K562 (cell line): ENCODE results near the gene RGS9BP. TPM values are rescaled to one million over a fixed set of nuclear protein-coding genes. Genes with fewer than 3 reads are reported as not detected.

Source experiments
- ATAC-seq: fragments of 200-7000 bp; cut with Tn5 transposase; 3 replicates; pipeline ENCODE4 v1.9.1; 2020; ENCODE audit warnings: moderate library complexity
- BruUV-seq: library from RNA; stranded (reverse); fragments of 400-500 nt; replicated peaks from 2 replicates; lab custom pipeline; 2021; lab: Mats Ljungman, UMichigan
- CTCF ChIA-PET: fragments of 300-600 bp; formaldehyde crosslinking; extraction: SDS; loops from one replicate; lab custom pipeline; 2021; ENCODE audit warnings: low intra/inter-chr PET ratio; lab: Yijun Ruan, JAX
- POLR2A ChIA-PET: fragments of 300-600, 350-650 bp; sonication (Branson Sonifier 250); formaldehyde crosslinking; extraction: SDS; loops from one replicate; lab custom pipeline; 2021; ENCODE audit warnings: antibody characterized with exemption, inconsistent platforms; lab: Yijun Ruan, JAX
- DNase-seq, 4 experiments: peaks; one replicate each; pipeline versions ENCODE4 v3.0.0 to v3.0.0-alpha.2; 2011 to 2018; ENCODE audit warnings: low spot score in 3 of 4, mixed read lengths in 3 of 4; ENCODE audit errors: extremely low read depth in 1 of 4
- FAIRE-seq: peaks from 2 replicates; lab custom pipeline; 2011; peaks lifted over from hg19 to GRCh38; lab: Jason Lieb, UNC
- H2AFZ ChIP-seq: 2 replicates; pipeline ENCODE4 v1.6.0; 2011; ENCODE audit warnings: low read depth, low read length, control low read depth, inconsistent platforms
- H3K27ac ChIP-seq: fragments of 200-600 bp; 3 replicates; pipeline ENCODE4 v1.8.0; 2011; ENCODE audit warnings: low read depth, mild to moderate bottlenecking, control low read depth, inconsistent platforms, low read length, moderate library complexity, mixed read lengths; ENCODE audit errors: extremely low read depth
- H3K27me3 ChIP-seq, 2 experiments: fragments of 300-600 bp in 1 of 2; 2 replicates in 1 of 2; 3 replicates in 1 of 2; pipeline versions ENCODE4 v1.6.0 to v1.8.0; 2011; ENCODE audit warnings: inconsistent platforms in 2 of 2, low read length in 2 of 2, mild to moderate bottlenecking in 1 of 2, mixed read lengths in 1 of 2, moderate library complexity in 1 of 2; ENCODE audit not compliant: control insufficient read depth in 2 of 2, insufficient read depth in 2 of 2
- H3K36me3 ChIP-seq: fragments of 300-600 bp; 3 replicates; pipeline ENCODE4 v1.8.0; 2011; ENCODE audit warnings: mild to moderate bottlenecking, low read length, inconsistent platforms; ENCODE audit not compliant: control insufficient read depth, insufficient read depth
- H3K4me1 ChIP-seq, 2 experiments: fragments of 200-600 bp in 1 of 2; replicated peaks in 1 of 2; 2 replicates in 1 of 2; 3 replicates in 1 of 2; pipeline versions ENCODE4 v1.5.1 to v1.8.0; 2011; ENCODE audit warnings: inconsistent platforms in 2 of 2, low read length in 2 of 2, mild to moderate bottlenecking in 1 of 2, mixed read lengths in 1 of 2, moderate library complexity in 1 of 2; ENCODE audit not compliant: control insufficient read depth in 2 of 2, insufficient read depth in 2 of 2
- H3K4me2 ChIP-seq: 2 replicates; pipeline ENCODE4 v1.6.1; 2011; ENCODE audit warnings: low read length, control low read depth, inconsistent platforms, mixed read lengths; ENCODE audit not compliant: insufficient read depth
- H3K4me3 ChIP-seq: fragments of 200-600 bp; sonication (generic), shearing (Covaris generic); 2 replicates; pipeline ENCODE4 v1.5.1; 2016; ENCODE audit warnings: control low read depth, inconsistent platforms
- H3K79me2 ChIP-seq: fragments of 200-600 bp; 3 replicates; pipeline ENCODE4 v1.8.0; 2011; ENCODE audit warnings: low read length, inconsistent platforms; ENCODE audit not compliant: control insufficient read depth, insufficient read depth
- H3K9ac ChIP-seq, 2 experiments: 2 replicates each; pipeline versions ENCODE4 v1.6.0 to v1.6.1; 2011; ENCODE audit warnings: low read depth in 2 of 2, low read length in 2 of 2, control low read depth in 1 of 2, inconsistent platforms in 1 of 2, mild to moderate bottlenecking in 1 of 2, mixed read lengths in 1 of 2; ENCODE audit not compliant: insufficient read depth in 1 of 2
- H3K9me1 ChIP-seq: one replicate; pipeline ENCODE4 v1.6.0; 2011; ENCODE audit warnings: inconsistent platforms, mild to moderate bottlenecking, low read length, moderate library complexity; ENCODE audit not compliant: control insufficient read depth, insufficient read depth
- H3K9me3 ChIP-seq: replicated peaks from 2 replicates; pipeline ENCODE4 v1.5.1; 2011; ENCODE audit warnings: low read depth, low read length, inconsistent platforms; ENCODE audit not compliant: control insufficient read depth, insufficient read depth
- H4K20me1 ChIP-seq: replicated peaks from 2 replicates; pipeline ENCODE4 v1.6.1; 2011; ENCODE audit warnings: low read length, inconsistent platforms, mixed read lengths; ENCODE audit not compliant: control insufficient read depth, insufficient read depth
- KDM2B ChIP-seq: fragments of 250-450 bp; sonication (Bioruptor Pico); IDR thresholded peaks from 2 replicates; pipeline ENCODE4 v1.8.0; 2021; ENCODE audit warnings: mild to moderate bottlenecking, moderate library complexity
- PHB ChIP-seq: fragments of 250-450 bp; sonication (Bioruptor Pico); IDR thresholded peaks from 2 replicates; pipeline ENCODE4 v1.5.0; 2021
- ZBTB33 ChIP-seq: sonication (generic); formaldehyde crosslinking; IDR thresholded peaks from 2 replicates; pipeline ENCODE4 v1.8.1; 2023; ENCODE audit warnings: mild to moderate bottlenecking, missing genetic modification reagents
- WGBS: fragments of 100-300 bp; shearing (Covaris generic); methylation state at CpG from one replicate; pipeline ENCODE4 v1.1.6; 2016; ENCODE audit warnings: low coverage, mixed read lengths; ENCODE audit not compliant: insufficient coverage; ENCODE audit errors: missing lambda C conversion rate; 5-methylcytosine and 5-hydroxymethylcytosine counted together
- in situ Hi-C: fragments of 300-500 bp; cut with MboI; formaldehyde crosslinking; loops from 4 replicates; pipeline ENCODE4 v1.15.0; 2018; ENCODE audit warnings: inconsistent platforms, mixed read lengths
- intact Hi-C: fragments of 100-400 bp; cut with micrococcal nuclease; formaldehyde crosslinking; loops from 2 replicates; pipeline ENCODE4 v1.14.2; 2022
- polyA plus RNA-seq, 8 experiments: library from polyadenylated mRNA; depleted of rRNA in 4 of 8; stranded (reverse) in 5 of 8; unstranded in 3 of 8; fragments of >200 nt; fragmentation: Nextera tagmentation in 2 of 8; fragmentation: Illumina TruSeq in 1 of 8; extraction: Ambion mirVana in 2 of 8; extraction: Trizol in 1 of 8; gene quantifications; 2 replicates each; pipeline versions ENCODE4 v1.2.1 to v1.2.3, GENCODE V29; 2011 to 2014; ENCODE audit warnings: inconsistent platforms in 1 of 8, missing spikeins in 1 of 8
- total RNA-seq, 7 experiments: library from RNA; depleted of rRNA in 6 of 7; stranded (reverse); fragments of >200 nt in 6 of 7; fragmentation: Illumina TruSeq in 2 of 7; extraction: Trizol in 2 of 7; gene quantifications; 2 replicates each; pipeline versions ENCODE4 v1.2.1 to v1.2.3, GENCODE V29; 2011 to 2021; ENCODE audit warnings: low replicate concordance in 1 of 7

RGS9BP gene
- total and polyA plus RNA-seq, 9 of the 15 experiments (the other 6 are each of a cell fraction or from before 2014, with no cell fraction given) = 0.03 to 1.3 (median 0.49) TPM

GRCh38 chr19:32652894-32653598, 22.6 kb upstream of the RGS9BP start:
- POLR2A ChIA-PET = interaction anchor here (0.6 kb wide), 1 partner anchor 70 kb away, joined by 3 read pairs; no protein-coding TSS in a partner anchor
- H2AFZ ChIP-seq = no peak overlapping the region
- H3K4me3 ChIP-seq = no peak overlapping the region
- no peak for TF ChIP-seq ZBTB33 (CRISPR knock-in tag)
- no peak for TF ChIP-seq PHB (CRISPR knock-in tag)
- TF ChIP-seq KDM2B (CRISPR knock-in tag) = no peak
- intact Hi-C loops (no loop called here), in situ Hi-C loops (no loop called here)
- peaks cover 77% of the 10 kb centered on the region; the same call in 2 of the 3 replicates for H3K36me3 ChIP-seq
- CTCF ChIA-PET = no interaction called here
- no peak overlapping the region for H3K27ac ChIP-seq
- no peak for DNase-seq
- no peaks in the 10 kb centered on the region for H3K9me3 ChIP-seq
- H3K79me2 ChIP-seq = peaks cover 22% of the 10 kb centered on the region
- no peak overlapping the region for H3K9ac ChIP-seq
- no peaks in the 10 kb centered on the region for H3K9me1 ChIP-seq
- 0 out of 2 replicates have a peak, but pooled peaks cover 4% of the 10 kb centered on the region for H4K20me1 ChIP-seq
- no peak for FAIRE-seq
- BruUV-seq = no TSS peak
- WGBS = 96% methylated on average over 12 of the region's 12 CpGs
- H3K4me1 ChIP-seq = no peaks in the 10 kb centered on the region
- no peaks in the 10 kb centered on the region for H3K27me3 ChIP-seq
- no peak overlapping the region for H3K4me2 ChIP-seq
- no peak for ATAC-seq
